Calu3 (cell line): Measurements from ENCODE around the gene SLC22A4. TPM values are rescaled to one million over a fixed set of nuclear protein-coding genes. Genes with fewer than 3 reads are reported as not detected.

Experiments
- BruUV-seq: library from RNA; stranded (reverse); fragments of 400-500 nt; replicated peaks from 2 replicates; lab custom pipeline; 2021; lab: Mats Ljungman, UMichigan
- CTCF ChIA-PET: fragments of 300-600 bp; sonication (Branson Sonifier 250); formaldehyde crosslinking; loops from one replicate; lab custom pipeline; 2022; ENCODE audit warnings: antibody characterized with exemption; lab: Charles Lee
- DNase-seq: peaks from one replicate; pipeline ENCODE4 v3.0.0; 2022
- H3K27ac Mint-ChIP-seq: one replicate; pipeline ENCODE4 v1.8.0; 2022; ENCODE audit warnings: mixed read lengths; ENCODE audit not compliant: unreplicated experiment
- H3K27me3 Mint-ChIP-seq: one replicate; pipeline ENCODE4 v1.8.0; 2022; ENCODE audit warnings: mixed read lengths; ENCODE audit not compliant: unreplicated experiment
- H3K36me3 Mint-ChIP-seq: one replicate; pipeline ENCODE4 v1.8.0; 2022; ENCODE audit warnings: mild to moderate bottlenecking, moderate library complexity, mixed read lengths; ENCODE audit not compliant: insufficient read depth, unreplicated experiment
- H3K4me1 Mint-ChIP-seq: one replicate; pipeline ENCODE4 v1.8.0; 2022; ENCODE audit warnings: mild to moderate bottlenecking, low read depth, mixed read lengths; ENCODE audit not compliant: unreplicated experiment
- H3K4me3 Mint-ChIP-seq: one replicate; pipeline ENCODE4 v1.8.0; 2022; ENCODE audit warnings: mild to moderate bottlenecking, low read depth, moderate library complexity, mixed read lengths; ENCODE audit not compliant: unreplicated experiment
- H3K9me3 Mint-ChIP-seq: one replicate; pipeline ENCODE4 v1.8.0; 2022; ENCODE audit warnings: low read depth, mixed read lengths; ENCODE audit not compliant: unreplicated experiment
- intact Hi-C: fragments of 100-400 bp; cut with micrococcal nuclease; formaldehyde crosslinking; loops from one replicate; pipeline ENCODE4 v1.10.0; 2022; ENCODE audit not compliant: unreplicated experiment
- total RNA-seq: library from RNA; stranded (reverse); gene quantifications from 2 replicates; pipeline ENCODE4 v1.2.3, GENCODE V29; 2022
- TF ChIP-seq, protein P1 (sequence below): fragments of 200-600 bp; IDR thresholded peaks from one replicate; pipeline ENCODE4 v1.8.0; 2022; ENCODE audit warnings: antibody characterized with exemption; ENCODE audit not compliant: unreplicated experiment

The SLC22A4 gene
- total RNA-seq, 1 experiment from 2014 or later: 3.1 TPM

DNA sequence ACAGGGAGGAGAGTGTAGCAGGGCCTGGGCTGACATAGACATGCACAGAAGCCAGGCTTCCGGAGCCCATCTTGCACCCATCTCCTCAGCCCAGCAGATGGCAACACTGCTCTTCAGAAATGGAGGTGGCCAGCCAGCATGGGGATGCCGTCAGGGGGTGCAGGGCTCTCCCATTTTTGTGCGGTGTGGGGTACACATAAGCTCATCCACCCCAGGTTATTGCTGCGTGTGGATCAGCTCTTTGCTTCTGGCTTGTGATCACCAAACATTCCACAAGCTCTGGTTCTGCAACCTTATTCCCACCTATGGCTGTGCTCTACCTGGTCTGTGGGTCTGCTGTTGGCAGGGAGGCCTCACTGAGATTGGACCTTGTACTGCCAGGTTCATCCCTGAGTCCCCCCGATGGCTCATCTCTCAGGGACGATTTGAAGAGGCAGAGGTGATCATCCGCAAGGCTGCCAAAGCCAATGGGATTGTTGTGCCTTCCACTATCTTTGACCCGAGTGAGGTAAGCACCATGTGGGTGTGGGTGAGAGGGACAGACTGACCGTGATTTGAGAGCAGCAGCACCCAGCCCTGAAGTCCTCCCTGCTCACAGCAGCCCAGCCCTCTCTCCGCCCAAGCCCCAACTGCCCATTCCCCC is 92.6 kb downstream of the SLC22A4 start:
- Mint-ChIP-seq H3K4me1 (peaks cover 59% of the 10 kb centered on the region), H3K27ac (peak overlapping the region; percentile 87), H3K36me3 (peaks cover 24% of the 10 kb centered on the region), H3K9me3 (no peaks in the 10 kb centered on the region), H3K4me3 (no peak overlapping the region), H3K27me3 (no peaks in the 10 kb centered on the region)
- intact Hi-C loops: loop anchor here (1.0 to 10.0 kb wide), 10 partner anchors 24 to 496 kb away; partner anchors contain the start of genes GDF9, KIF3A and UQCRQ
- DNase-seq: peak; percentile 81
- BruUV-seq: no TSS peak
- CTCF ChIA-PET: interaction anchor here (0.6 to 4.8 kb wide), 11 partner anchors 16 to 433 kb away, joined by 3 to 83 read pairs (median 4); partner anchors contain the start of genes IRF1 and KIF3A
- TF ChIP-seq, protein P1, sequence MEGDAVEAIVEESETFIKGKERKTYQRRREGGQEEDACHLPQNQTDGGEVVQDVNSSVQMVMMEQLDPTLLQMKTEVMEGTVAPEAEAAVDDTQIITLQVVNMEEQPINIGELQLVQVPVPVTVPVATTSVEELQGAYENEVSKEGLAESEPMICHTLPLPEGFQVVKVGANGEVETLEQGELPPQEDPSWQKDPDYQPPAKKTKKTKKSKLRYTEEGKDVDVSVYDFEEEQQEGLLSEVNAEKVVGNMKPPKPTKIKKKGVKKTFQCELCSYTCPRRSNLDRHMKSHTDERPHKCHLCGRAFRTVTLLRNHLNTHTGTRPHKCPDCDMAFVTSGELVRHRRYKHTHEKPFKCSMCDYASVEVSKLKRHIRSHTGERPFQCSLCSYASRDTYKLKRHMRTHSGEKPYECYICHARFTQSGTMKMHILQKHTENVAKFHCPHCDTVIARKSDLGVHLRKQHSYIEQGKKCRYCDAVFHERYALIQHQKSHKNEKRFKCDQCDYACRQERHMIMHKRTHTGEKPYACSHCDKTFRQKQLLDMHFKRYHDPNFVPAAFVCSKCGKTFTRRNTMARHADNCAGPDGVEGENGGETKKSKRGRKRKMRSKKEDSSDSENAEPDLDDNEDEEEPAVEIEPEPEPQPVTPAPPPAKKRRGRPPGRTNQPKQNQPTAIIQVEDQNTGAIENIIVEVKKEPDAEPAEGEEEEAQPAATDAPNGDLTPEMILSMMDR: peak; percentile 90

DNA sequence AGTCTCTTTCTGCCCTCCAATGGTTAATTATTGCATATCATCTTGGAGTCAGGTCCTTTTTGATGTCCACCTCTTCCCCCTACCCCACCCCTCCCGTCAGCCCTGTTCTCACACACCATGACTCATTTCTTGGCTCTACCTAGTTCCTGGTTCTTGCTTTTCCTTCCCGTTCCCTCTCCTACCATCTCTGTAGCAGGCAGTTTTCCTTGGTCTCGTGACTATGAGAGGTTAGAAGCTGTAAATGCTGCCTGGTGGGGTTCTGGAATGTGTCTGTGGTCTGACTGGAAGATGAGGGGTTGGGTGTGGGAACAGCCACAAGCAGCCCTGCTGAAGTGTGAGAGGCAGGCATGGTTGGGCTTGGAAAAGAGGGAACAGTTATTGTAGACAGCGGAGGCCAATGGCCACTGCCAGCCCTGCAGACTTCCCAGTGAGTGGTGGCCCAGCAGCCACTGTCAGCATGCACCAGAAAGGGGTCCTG is 93.5 kb downstream of the SLC22A4 start:
- TF ChIP-seq, protein P1: no peak
- peak overlapping the region; percentile 44 for H3K4me3 Mint-ChIP-seq

DNA sequence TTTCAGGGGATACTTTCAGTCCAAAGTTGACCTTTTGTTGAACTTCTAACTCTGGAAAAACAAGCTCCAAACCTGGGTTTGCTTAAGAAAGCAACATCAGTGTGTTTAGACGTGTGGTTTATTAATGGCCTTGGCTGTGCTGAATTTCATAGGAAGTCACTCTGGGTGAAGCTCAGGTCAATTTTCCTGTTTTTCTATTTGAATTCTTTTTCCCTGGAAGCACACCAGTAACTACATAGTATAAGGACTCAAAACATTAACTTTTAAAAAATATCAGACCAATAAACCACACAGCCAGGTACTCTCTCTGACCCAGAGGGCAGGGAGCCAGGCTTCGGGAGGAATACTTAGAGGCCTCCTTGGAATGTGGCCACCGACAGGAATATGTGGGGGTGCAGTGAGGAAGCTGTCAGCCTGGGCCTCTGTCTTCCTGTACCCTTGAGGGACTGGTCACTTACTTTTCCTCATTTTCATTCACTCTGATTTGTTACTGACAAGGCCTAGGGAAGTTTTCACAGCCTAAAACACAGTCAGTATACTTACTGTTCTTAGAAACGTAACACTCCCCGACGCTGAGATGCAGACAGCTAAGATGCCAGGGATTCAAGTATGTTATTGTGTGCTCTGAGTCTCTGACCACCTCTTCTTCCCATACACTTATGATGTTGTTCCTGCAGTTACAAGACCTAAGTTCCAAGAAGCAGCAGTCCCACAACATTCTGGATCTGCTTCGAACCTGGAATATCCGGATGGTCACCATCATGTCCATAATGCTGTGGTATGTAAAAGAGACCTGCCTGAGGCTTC is 94.3 kb downstream of the SLC22A4 start:
- H3K4me3 Mint-ChIP-seq: peak overlapping the region; percentile 44
- TF ChIP-seq, protein P1: no peak
- H3K27me3 Mint-ChIP-seq: no peaks in the 10 kb centered on the region
- H3K4me1 Mint-ChIP-seq: peaks cover 59% of the 10 kb centered on the region
- H3K36me3 Mint-ChIP-seq: peaks cover 26% of the 10 kb centered on the region
- no peaks in the 10 kb centered on the region for H3K9me3 Mint-ChIP-seq
- no peak for DNase-seq
- intact Hi-C loops: loop anchor here (5.0 to 10.0 kb wide), 6 partner anchors 39 to 494 kb away; partner anchors contain the start of genes GDF9, KIF3A and UQCRQ
- CTCF ChIA-PET: interaction anchor here (0.7 to 4.8 kb wide), 19 partner anchors 17 to 439 kb away, joined by 3 to 83 read pairs (median 5); partner anchors contain the start of genes IRF1, KIF3A and RAD50
- peak overlapping the region; percentile 87 for H3K27ac Mint-ChIP-seq
- BruUV-seq: no TSS peak

More for the DNA sequence above, 93.5 kb downstream of the SLC22A4 start:
- peak; percentile 77 for DNase-seq
- no TSS peak for BruUV-seq
- peaks cover 24% of the 10 kb centered on the region for H3K36me3 Mint-ChIP-seq
- peaks cover 59% of the 10 kb centered on the region for H3K4me1 Mint-ChIP-seq
- intact Hi-C loops: loop anchor here (1.0 to 10.0 kb wide), 9 partner anchors 23 to 495 kb away; partner anchors contain the start of genes GDF9, KIF3A and UQCRQ
- no peaks in the 10 kb centered on the region for H3K9me3 Mint-ChIP-seq
- peak overlapping the region; percentile 87 for H3K27ac Mint-ChIP-seq
- CTCF ChIA-PET: interaction anchor here (0.6 to 4.8 kb wide), 20 partner anchors 16 to 440 kb away, joined by 3 to 83 read pairs (median 5); partner anchors contain the start of genes IRF1, KIF3A and RAD50
- no peaks in the 10 kb centered on the region for H3K27me3 Mint-ChIP-seq

DNA sequence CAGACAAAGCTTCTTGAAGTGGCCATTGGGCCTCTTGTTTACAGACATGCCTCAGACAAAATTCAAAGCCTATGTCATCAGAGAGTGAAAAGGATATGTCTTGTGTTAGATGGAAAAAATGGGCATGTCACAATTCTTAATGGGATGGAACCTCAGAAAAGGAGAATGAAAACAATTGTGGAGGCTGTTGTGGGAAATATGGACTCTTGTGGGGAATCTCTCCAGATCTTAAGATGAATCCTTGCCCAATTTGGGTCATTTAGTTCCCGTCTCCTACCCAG is 94.8 kb downstream of the SLC22A4 start:
- intact Hi-C loops: loop anchor here (5.0 to 10.0 kb wide), 6 partner anchors 38 to 493 kb away; partner anchors contain the start of genes GDF9, KIF3A and UQCRQ
- H3K4me1 Mint-ChIP-seq: peaks cover 59% of the 10 kb centered on the region
- peak overlapping the region; percentile 44 for H3K4me3 Mint-ChIP-seq
- CTCF ChIA-PET: interaction anchor here (1.5 to 4.8 kb wide), 2 partner anchors 38 to 110 kb away, joined by 4 to 83 read pairs; no protein-coding TSS in a partner anchor
- no peak for DNase-seq
- H3K27ac Mint-ChIP-seq: peak overlapping the region; percentile 87
- TF ChIP-seq, protein P1: no peak
- H3K36me3 Mint-ChIP-seq: peaks cover 28% of the 10 kb centered on the region
- no peaks in the 10 kb centered on the region for H3K9me3 Mint-ChIP-seq
- no peaks in the 10 kb centered on the region for H3K27me3 Mint-ChIP-seq
- BruUV-seq: no TSS peak
